Esophagus muscularis mucosa (tissue), 4 donors: ENCODE measurements around the gene CCN6. TPM values are rescaled to one million over a fixed set of nuclear protein-coding genes. Genes with fewer than 3 reads are reported as not detected.
"Not testable (repeated sequence)": the region's sequence is repeated elsewhere in the genome, so short reads cannot be mapped to it uniquely, and the experiment has no call there.

ENCODE experiments used
- DNase-seq: peaks from one replicate; pipeline ENCODE4 v3.0.0-alpha.2; 2017; ENCODE audit errors: extremely low spot score
- H3K27ac ChIP-seq, 4 donors: fragments of 200-600 bp; sonication (generic); replicated peaks in 1 of 4; 1 replicate in 3 of 4; 2 replicates in 1 of 4; pipeline ENCODE4 v1.5.1; 2016 to 2019; ENCODE audit warnings: mild to moderate bottlenecking in 1 of 4
- H3K27me3 ChIP-seq, 4 donors: fragments of 200-600 bp; sonication (generic); one replicate each; pipeline versions ENCODE4 v1.5.1 to v1.6.0; 2016 to 2019
- H3K36me3 ChIP-seq, 4 donors: fragments of 200-600 bp; sonication (generic); one replicate each; pipeline ENCODE4 v1.5.1; 2016 to 2019
- H3K4me1 ChIP-seq, 4 donors: fragments of 200-600 bp; sonication (generic); one replicate each; pipeline ENCODE4 v1.5.1; 2016 to 2019
- H3K4me3 ChIP-seq, 4 donors: fragments of 200-600 bp; sonication (generic); 1 replicate in 2 of 4; 2 replicates in 2 of 4; pipeline ENCODE4 v1.5.1; 2016 to 2019; ENCODE audit warnings: mild to moderate bottlenecking in 4 of 4, moderate library complexity in 1 of 4
- H3K9me3 ChIP-seq, 4 donors: fragments of 200-600 bp; sonication (generic); 1 replicate in 3 of 4; 2 replicates in 1 of 4; pipeline ENCODE4 v1.5.1; 2016 to 2019
- CTCF ChIP-seq, 3 experiments: fragments of 200-600 bp in 2 of 3; fragments of 450-650 bp in 1 of 3; sonication (generic) in 2 of 3; IDR thresholded peaks; one replicate each; pipeline ENCODE4 v1.5.1; 2017 to 2019; ENCODE audit warnings: antibody characterized with exemption in 3 of 3, mild to moderate bottlenecking in 2 of 3, moderate library complexity in 1 of 3
- EP300 ChIP-seq: sonication (generic); formaldehyde crosslinking; IDR thresholded peaks from one replicate; pipeline ENCODE4 v1.6.1; 2017; ENCODE audit warnings: antibody characterized with exemption
- POLR2A ChIP-seq: fragments of 450-650 bp; IDR thresholded peaks from one replicate; pipeline ENCODE4 v1.6.1; 2017; ENCODE audit warnings: antibody characterized with exemption, moderate library complexity, mild to moderate bottlenecking, low read depth
- POLR2AphosphoS5 ChIP-seq, 2 donors: sonication (generic); formaldehyde crosslinking; IDR thresholded peaks; one replicate each; pipeline ENCODE4 v1.6.1; 2017; ENCODE audit warnings: antibody characterized with exemption in 2 of 2
- WGBS: methylation state at CpG from one replicate; pipeline ENCODE4 v1.1.5; 2018; 5-methylcytosine and 5-hydroxymethylcytosine counted together
- intact Hi-C: fragments of 100-400 bp; cut with DNase I; formaldehyde crosslinking; loops from one replicate; pipeline ENCODE4 v1.15.1; 2023
- total RNA-seq, 4 donors: library from RNA; depleted of rRNA; stranded (reverse); fragments of >200 nt; gene quantifications; one replicate each; pipeline versions ENCODE4 v1.1.0 to v1.2.1, GENCODE V29; 2016

Gene CCN6
- total RNA-seq, 4 donors from 2014 or later = not detected

GRCh38 chr6:112041535-112041934, 12.4 kb upstream of the CCN6 start:
- Histone ChIP-seq H3K4me1 (peaks cover 13 to 32% (median 30%) of the 10 kb centered on the region in 4 donors), H3K4me3 (no peak overlapping the region), H3K9me3 (no peaks in the 10 kb centered on the region), H3K36me3 (no peaks in the 10 kb centered on the region), H3K27ac (peak overlapping the region in 1 of 4 donors; percentile 28), H3K27me3 (no peaks in the 10 kb centered on the region)
- no peak for DNase-seq
- no peak for TF ChIP-seq POLR2AphosphoS5 (IDR thresholded peaks at IDR 0.05)
- TF ChIP-seq POLR2A = no peak
- no peak for TF ChIP-seq EP300
- no peak for TF ChIP-seq CTCF (IDR thresholded peaks at IDR 0.05)
- WGBS = 77% methylated on average over 3 of the region's 3 CpGs
- intact Hi-C loops = loop anchor here (5.0 kb wide), 1 partner anchor 169 kb away; the partner anchor contains the start of gene FYN

- intact Hi-C loops = loop anchor here (2.0 to 5.0 kb wide), 3 partner anchors 47 to 333 kb away; partner anchors contain the start of gene FYN
- Histone ChIP-seq H3K4me1 (peaks cover 9 to 22% (median 19%) of the 10 kb centered on the region in 4 donors), H3K27ac (peak overlapping the region; percentile 73 to 82 (median 75)), H3K36me3 (no peaks in the 10 kb centered on the region), H3K4me3 (peak overlapping the region; percentile 53 to 65 (median 58)), H3K27me3 (no peaks in the 10 kb centered on the region), H3K9me3 (no peaks in the 10 kb centered on the region)
- DNase-seq = peak; percentile 97
- TF ChIP-seq CTCF (IDR thresholded peaks at IDR 0.05) = peak; percentile 88 to 95 (median 93)
- TF ChIP-seq EP300 = no peak
- TF ChIP-seq POLR2A = no peak
- peak; percentile 37 to 69 for TF ChIP-seq POLR2AphosphoS5 (IDR thresholded peaks at IDR 0.05)
- under 1% methylated on average over 36 of the region's 36 CpGs for WGBS
Observed at GRCh38 chr6:112043032-112044007, 10.6 kb upstream of the CCN6 start.

GRCh38 chr6:112044196-112044595, 9.7 kb upstream of the CCN6 start:
- TF ChIP-seq POLR2AphosphoS5 (IDR thresholded peaks at IDR 0.05) (no peak), POLR2A (no peak), CTCF (IDR thresholded peaks at IDR 0.05) (no peak), EP300 (no peak)
- Histone ChIP-seq H3K27me3 (no peaks in the 10 kb centered on the region), H3K9me3 (no peaks in the 10 kb centered on the region), H3K36me3 (no peaks in the 10 kb centered on the region), H3K27ac (no peak overlapping the region), H3K4me1 (peaks cover under 1 to 19% (median 15%) of the 10 kb centered on the region in 4 donors), H3K4me3 (no peak overlapping the region)
- 76% methylated on average over 8 of the region's 8 CpGs for WGBS
- intact Hi-C loops = loop anchor here (5.0 kb wide), 1 partner anchor 172 kb away; the partner anchor contains the start of gene FYN
- no peak for DNase-seq

GRCh38 chr6:112044856-112045255, 9.0 kb upstream of the CCN6 start:
- Histone ChIP-seq H3K4me1 (peaks cover 0 to 19% (median 15%) of the 10 kb centered on the region in 4 donors), H3K27ac (no peak overlapping the region), H3K36me3 (no peaks in the 10 kb centered on the region), H3K9me3 (no peaks in the 10 kb centered on the region), H3K27me3 (no peaks in the 10 kb centered on the region), H3K4me3 (no peak overlapping the region)
- TF ChIP-seq POLR2AphosphoS5 (IDR thresholded peaks at IDR 0.05) (peak in 1 of 2 donors; percentile 21), EP300 (no peak)
- intact Hi-C loops = loop anchor here (5.0 kb wide), 1 partner anchor 173 kb away; the partner anchor contains the start of gene FYN
- WGBS = 14% methylated on average over 3 of the region's 3 CpGs
- DNase-seq = no peak

GRCh38 chr6:112047523-112047922, 6.4 kb upstream of the CCN6 start:
- DNase-seq, H3K36me3 ChIP-seq, H3K27me3 ChIP-seq, intact Hi-C loops, H3K27ac ChIP-seq, H3K9me3 ChIP-seq, H3K4me3 ChIP-seq: not testable (repeated sequence)
- H3K4me1 ChIP-seq = peaks cover 0 to 19% (median 15%) of the 10 kb centered on the region in 4 donors
- WGBS = 96% methylated on average over 10 of the region's 25 CpGs
